Measurements from ENCODE around the gene C19orf85.

The C19orf85 gene

GRCh38 chr19:55477905-55478304 is 13.4 kb upstream of the C19orf85 start:
- FAIRE-seq = no peak

- FAIRE-seq = no peak
Measured at GRCh38 chr19:55476100-55476775, 11.7 kb upstream of the C19orf85 start, which contains the start of gene ZNF628. ZNF628 (plus strand) TSS chr19:55476617; CDS start chr19:55479911, 3,294 bp downstream.

- FAIRE-seq = no peak
Measured at GRCh38 chr19:55474269-55475265, 10.0 kb upstream of the C19orf85 start.

GRCh38 chr19:55473225-55474012 is 8.9 kb upstream of the C19orf85 start:
- no peak for FAIRE-seq

GRCh38 chr19:55472463-55472862 is 7.9 kb upstream of the C19orf85 start:
- no peak for FAIRE-seq

GRCh38 chr19:55471266-55471665 is 6.7 kb upstream of the C19orf85 start:
- FAIRE-seq = no peak

GRCh38 chr19:55468054-55468393 is 3.5 kb upstream of the C19orf85 start:
- FAIRE-seq = no peak

- FAIRE-seq = no peak
Measured at GRCh38 chr19:55467236-55468053, 2.9 kb upstream of the C19orf85 start.

GRCh38 chr19:55466241-55466614 is 1.7 kb upstream of the C19orf85 start:
- FAIRE-seq = no peak

GRCh38 chr19:55465460-55466240 is 1.1 kb upstream of the C19orf85 start:
- FAIRE-seq = no peak

- FAIRE-seq = no peak
Measured at GRCh38 chr19:55464039-55464661, 401 bp downstream of the C19orf85 start.

- FAIRE-seq = no peak
Measured at GRCh38 chr19:55463583-55464031, 944 bp downstream of the C19orf85 start.

- FAIRE-seq = no peak
Measured at GRCh38 chr19:55462722-55463121, 1.8 kb downstream of the C19orf85 start.

GRCh38 chr19:55461974-55462626 is 2.5 kb downstream of the C19orf85 start:
- no peak for FAIRE-seq

- FAIRE-seq = peak; percentile 87
Measured at GRCh38 chr19:55461259-55461973, 3.1 kb downstream of the C19orf85 start, which contains the start of gene ISOC2. ISOC2 (minus strand) TSS chr19:55461642; CDS start chr19:55456486, 5,156 bp downstream.

GRCh38 chr19:55460670-55461258 is 3.8 kb downstream of the C19orf85 start:
- FAIRE-seq = no peak

GRCh38 chr19:55459950-55460657 is 4.4 kb downstream of the C19orf85 start:
- no peak for FAIRE-seq

- FAIRE-seq = no peak
Measured at GRCh38 chr19:55459551-55459949, 5.0 kb downstream of the C19orf85 start.

Data from colon (tissue), 2 donors.